ENCODE results near the gene TMPRSS4. TPM values are rescaled to one million over a fixed set of nuclear protein-coding genes. Genes with fewer than 3 reads are reported as not detected.

The TMPRSS4 gene
- total and polyA plus RNA-seq, 2 of the 13 experiments (the other 11 are each of a cell fraction or from before 2014, with no cell fraction given), result 0.32 TPM; not detected in 1

GRCh38 chr11:118145285-118146227 lies 68.7 kb downstream of the TMPRSS4 start (continued):
- TF ChIP-seq JUN (CRISPR knock-in tag; IDR thresholded peaks at IDR 0.05), result 0 out of 2 replicates have a peak, but pooled peaks have one; percentile 23
- TF ChIP-seq ZBTB37 (CRISPR knock-in tag; IDR thresholded peaks at IDR 0.05), result no peak
- TF ChIP-seq NFYC (CRISPR knock-in tag; IDR thresholded peaks at IDR 0.05), result no peak
- no peak for TF ChIP-seq KDM1A (CRISPR knock-in tag; IDR thresholded peaks at IDR 0.05)
- TF ChIP-seq SOX13 (IDR thresholded peaks at IDR 0.05), result no peak
- no peak; a peak in 1 of 4 replicates for TF ChIP-seq SOX13 (CRISPR knock-in tag; conservative IDR thresholded peaks at IDR 0.05 in 1 of 2, IDR thresholded peaks at IDR 0.05 in 1 of 2)
- no peak; the same call in 1 of the 2 replicates for TF ChIP-seq NFKB2 (CRISPR knock-in tag; IDR thresholded peaks at IDR 0.05; ENCODE audit: borderline replicate concordance)
- TF ChIP-seq ZNF431 (CRISPR knock-in tag; IDR thresholded peaks at IDR 0.05; ENCODE audit: borderline replicate concordance, low read depth), result no peak
- 0 out of 2 replicates have a peak, but pooled peaks have one; percentile 26 for TF ChIP-seq MAZ (IDR thresholded peaks at IDR 0.05; ENCODE audit: borderline replicate concordance, low read depth, low read length)
- no peak for TF ChIP-seq MAZ (CRISPR knock-in tag; IDR thresholded peaks at IDR 0.05; ENCODE audit: low read depth)
- no peak for TF ChIP-seq ZBTB2 (CRISPR knock-in tag; IDR thresholded peaks at IDR 0.05; ENCODE audit: low read depth)
- no peak for TF ChIP-seq CHCHD3 (CRISPR knock-in tag; IDR thresholded peaks at IDR 0.05)
- TF ChIP-seq BATF2 (CRISPR knock-in tag; IDR thresholded peaks at IDR 0.05), result no peak
- no peak for TF ChIP-seq ZMAT3 (CRISPR knock-in tag; conservative IDR thresholded peaks at IDR 0.05)
- no peak for TF ChIP-seq ARID2 (CRISPR knock-in tag; IDR thresholded peaks at IDR 0.05; ENCODE audit: borderline replicate concordance)
- no peak for TF ChIP-seq ZBTB39 (CRISPR knock-in tag; IDR thresholded peaks at IDR 0.05)
- TF ChIP-seq RNF219 (CRISPR knock-in tag; IDR thresholded peaks at IDR 0.05), result no peak
- no peak for TF ChIP-seq ZNF101 (CRISPR knock-in tag; IDR thresholded peaks at IDR 0.05; ENCODE audit: borderline replicate concordance, low read depth)
- TF ChIP-seq NCOA1 (CRISPR knock-in tag; IDR thresholded peaks at IDR 0.05), result no peak

Measured in HepG2 (cell line).